Measurements from ENCODE around the gene TFF2.
A peak's percentile ranks its signal among the peaks of the same experiment; 100 is the strongest.

The TFF2 gene

DNA sequence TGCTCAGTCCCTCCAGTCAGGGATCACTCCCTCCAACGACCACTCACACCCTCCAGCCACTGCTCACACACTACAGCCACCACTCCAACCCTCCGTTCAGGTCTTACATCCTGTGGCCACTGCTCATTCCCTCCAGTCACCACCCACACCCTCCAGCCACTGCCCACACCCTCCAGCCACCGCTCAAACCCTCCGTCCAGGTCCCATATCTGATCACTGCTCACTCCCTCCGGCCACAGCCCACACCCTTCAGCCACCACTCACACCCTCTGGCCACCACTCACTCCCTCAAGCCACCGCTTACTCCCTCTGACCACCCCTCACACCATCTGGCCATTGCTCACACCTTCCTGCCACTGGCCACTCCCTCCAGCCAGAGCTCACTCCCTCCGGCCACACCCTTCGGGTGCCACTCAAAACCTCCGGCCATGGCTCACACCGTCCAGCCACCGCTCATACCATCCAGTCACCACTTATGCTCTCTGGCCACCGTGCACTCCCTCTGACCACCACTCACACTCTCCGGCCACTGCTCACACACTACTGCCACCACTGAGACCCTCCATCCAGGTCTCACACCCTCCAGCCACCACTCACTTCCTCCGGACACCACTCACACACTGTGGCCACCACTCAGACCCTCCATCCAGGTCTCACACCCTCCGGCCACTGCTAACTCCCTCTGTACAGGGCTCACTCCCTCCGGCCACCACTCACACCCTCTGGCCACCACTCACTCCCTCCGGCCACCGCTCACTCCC is 20.3 kb upstream of the TFF2 start:
- no peak for DNase-seq
- in situ Hi-C loops (cut with MboI; ENCODE audit: low pct_unique_long_range_greater_than_20kb, low sequenced_read_pairs): no loop called here

DNA sequence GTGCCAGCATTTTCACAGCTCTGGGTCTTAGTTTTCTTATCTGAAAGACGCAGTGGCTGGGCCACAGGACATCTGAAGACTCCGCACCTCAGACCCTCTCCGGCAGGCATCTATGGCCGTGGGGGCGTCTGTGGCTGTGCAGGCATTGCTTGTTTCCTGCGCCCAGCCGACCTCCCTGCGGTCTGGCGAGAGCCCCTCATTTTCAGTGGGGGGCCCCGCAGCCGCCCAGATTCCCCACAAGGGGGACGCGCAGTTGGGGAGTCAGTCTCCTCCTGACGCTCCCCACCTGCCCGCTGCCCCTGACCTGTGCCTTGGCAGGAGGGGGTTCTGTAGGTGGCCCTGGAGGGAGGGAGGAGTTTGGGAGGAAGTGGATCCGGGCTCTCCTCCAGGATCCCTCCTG is 19.0 kb upstream of the TFF2 start:
- in situ Hi-C loops (cut with MboI; ENCODE audit: low pct_unique_long_range_greater_than_20kb, low sequenced_read_pairs): no loop called here
- no peak for DNase-seq

DNA sequence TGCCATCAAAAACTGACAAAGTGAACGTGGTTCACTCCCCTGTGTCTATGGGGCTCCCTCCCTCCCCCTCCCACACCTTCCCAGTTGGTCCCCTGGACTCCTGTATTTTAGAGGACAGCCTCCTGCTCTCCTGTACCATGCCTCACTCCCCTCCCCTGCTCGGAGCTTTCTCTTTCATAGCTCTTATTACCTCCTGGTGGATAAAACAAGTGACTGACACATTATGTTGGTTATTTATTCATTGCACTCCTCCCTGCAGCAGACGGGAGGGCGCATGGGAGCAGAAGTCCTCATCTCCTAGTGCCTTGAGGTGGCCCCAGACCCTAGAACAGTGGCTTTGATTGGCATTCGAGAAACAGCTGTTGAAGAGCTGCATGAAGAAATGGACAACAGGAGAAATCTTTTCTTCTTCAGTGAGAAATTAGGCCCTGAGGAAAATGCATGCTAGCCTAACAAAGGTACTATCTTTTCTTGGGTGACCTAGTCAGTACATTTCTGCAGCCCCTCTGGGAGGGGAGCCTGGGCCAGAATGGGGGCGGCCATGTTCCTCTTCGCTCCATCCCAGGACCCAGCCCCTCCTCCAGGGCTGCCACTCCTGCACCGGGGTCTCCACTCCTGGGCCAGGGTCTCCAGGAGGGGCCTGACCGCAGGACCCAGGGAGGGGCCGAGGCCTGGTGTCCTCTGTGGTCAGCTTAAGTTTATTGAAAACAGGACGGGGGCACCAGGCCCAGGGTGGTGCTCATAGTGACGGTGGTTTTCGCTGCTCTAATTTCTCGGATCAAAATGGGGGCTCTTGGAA is 16.8 kb upstream of the TFF2 start:
- DNase-seq: no peak
- in situ Hi-C loops (cut with MboI; ENCODE audit: low pct_unique_long_range_greater_than_20kb, low sequenced_read_pairs): no loop called here

DNA sequence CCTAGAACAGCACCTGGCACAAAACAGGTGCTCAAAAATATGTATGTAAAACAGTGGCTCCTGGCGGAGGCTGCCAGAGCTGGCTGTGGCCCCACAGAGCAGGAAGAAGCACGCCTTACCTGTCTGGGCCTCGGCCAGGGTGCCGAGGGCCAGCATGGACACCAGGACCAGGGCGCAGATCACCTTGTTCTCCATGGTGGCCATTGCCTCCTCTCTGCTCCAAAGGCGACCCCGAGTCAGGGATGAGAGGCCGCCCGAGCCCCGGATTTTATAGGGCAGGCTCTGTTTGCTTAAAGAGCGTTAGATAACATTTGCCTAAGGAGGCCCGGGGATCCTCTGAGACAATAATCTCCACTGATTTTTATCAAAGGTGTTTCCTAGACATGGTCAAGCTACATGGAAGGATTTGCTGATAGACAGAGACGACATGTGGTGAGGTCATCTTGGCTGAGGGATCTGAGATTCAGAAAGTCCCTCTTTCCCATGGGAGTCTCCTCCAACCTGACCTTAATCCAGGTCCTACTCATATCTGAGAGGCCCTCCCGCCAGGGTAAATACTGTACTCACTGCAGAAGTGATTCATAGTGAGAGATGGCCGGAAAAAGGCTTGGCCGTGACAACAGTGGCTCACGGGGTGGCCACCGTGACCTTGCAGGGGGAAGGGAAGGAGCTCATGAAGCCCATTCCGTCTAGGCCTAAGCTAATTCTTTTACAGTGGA is 15.7 kb upstream of the TFF2 start, which contains the start of gene TFF1:
TSS of gene TFF1 (minus strand) at position 244 of the 719 bp plus-strand sequence. CDS start at position 204, 40 bp downstream.
- in situ Hi-C loops (cut with MboI; ENCODE audit: low pct_unique_long_range_greater_than_20kb, low sequenced_read_pairs): no loop called here
- DNase-seq: no peak

DNA sequence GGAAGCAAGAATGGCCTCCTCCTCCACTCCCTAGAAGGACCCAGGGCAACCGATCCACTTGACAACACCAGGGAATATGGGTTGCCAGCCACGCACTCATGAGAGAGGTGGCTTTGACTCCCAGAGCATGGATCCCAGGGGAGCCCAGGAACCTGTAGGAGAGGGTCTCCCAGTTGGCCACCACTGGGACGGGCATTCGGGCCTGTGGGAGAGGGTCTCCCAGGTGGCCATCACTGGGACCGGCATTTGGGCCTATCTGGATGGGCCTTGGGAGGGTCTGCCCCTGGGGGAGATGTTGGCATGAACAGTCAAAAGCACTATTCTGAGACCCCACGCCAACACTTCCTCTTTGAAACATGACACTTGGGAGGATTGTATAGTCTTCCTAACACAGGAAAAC is 15.0 kb upstream of the TFF2 start:
- in situ Hi-C loops (cut with MboI; ENCODE audit: low pct_unique_long_range_greater_than_20kb, low sequenced_read_pairs): no loop called here

DNA sequence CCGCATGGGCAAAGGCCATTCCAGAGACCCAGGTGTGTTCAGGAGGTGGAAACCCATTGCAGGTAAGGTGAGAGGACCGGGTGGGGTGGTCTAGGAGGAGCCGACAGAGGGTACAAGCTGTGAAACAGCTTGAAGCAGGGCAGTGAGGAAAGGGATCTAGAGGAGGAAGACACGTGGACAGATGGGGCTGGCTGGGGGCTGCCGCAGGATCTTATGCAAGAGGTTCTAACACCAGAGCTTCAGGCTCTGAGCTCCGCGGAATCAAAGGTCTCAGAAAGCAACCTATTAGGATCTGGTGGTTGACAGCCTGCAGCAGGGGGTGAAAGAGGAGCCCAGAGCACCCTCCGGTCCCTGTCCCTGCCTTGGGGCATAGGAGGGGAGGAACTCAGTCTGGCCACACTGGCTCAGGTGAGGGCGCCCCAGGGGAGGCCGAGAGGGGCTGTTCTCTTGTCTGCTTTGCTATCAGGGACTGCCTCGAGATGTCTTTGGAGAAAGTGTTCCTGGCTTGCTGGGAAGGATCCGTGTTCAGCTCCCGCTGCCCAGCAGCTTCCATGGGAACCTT is 13.6 kb upstream of the TFF2 start:
- in situ Hi-C loops (cut with MboI; ENCODE audit: low pct_unique_long_range_greater_than_20kb, low sequenced_read_pairs): no loop called here
- DNase-seq: no peak

More for the DNA sequence above, 15.0 kb upstream of the TFF2 start:
- no peak for DNase-seq

DNA sequence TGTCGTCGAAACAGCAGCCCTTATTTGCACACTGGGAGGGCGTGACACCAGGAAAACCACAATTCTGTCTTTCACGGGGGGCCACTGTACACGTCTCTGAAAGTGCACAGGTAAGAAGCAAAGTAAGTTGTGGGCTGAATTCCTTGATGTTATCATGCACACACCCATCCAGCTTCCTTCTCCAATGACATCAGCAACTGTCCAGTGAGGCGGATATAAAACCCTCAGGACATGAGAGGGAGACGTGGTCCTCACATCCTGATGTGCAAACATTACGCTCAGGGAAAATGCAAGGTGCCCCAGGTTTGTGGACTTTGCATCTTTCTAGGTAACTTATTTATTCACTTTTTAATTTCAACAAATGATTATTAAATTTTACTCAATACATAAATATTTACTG is 12.5 kb upstream of the TFF2 start:
- in situ Hi-C loops (cut with MboI; ENCODE audit: low pct_unique_long_range_greater_than_20kb, low sequenced_read_pairs): no loop called here
- no peak for DNase-seq

DNA sequence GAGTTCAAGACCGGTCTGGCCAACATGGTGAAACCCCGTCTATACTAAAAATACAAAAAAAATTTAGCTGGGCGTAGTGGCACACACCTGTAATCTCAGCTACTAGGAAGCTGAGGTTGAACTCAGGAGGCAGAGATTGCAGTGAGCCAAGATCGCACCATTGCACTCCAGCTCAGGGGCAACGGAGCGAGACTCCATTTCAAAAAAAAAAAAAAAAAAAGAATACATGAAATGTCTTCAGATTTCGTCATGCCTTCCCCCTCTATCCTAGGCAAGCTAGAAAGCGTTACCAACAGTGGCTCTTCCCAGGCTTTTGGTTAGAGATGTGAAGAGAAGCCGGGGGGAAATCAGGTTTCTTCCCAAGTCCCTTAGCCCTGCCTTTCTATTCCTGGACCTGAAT is 11.9 kb upstream of the TFF2 start:
- in situ Hi-C loops (cut with MboI; ENCODE audit: low pct_unique_long_range_greater_than_20kb, low sequenced_read_pairs): no loop called here
- no peak for DNase-seq

DNA sequence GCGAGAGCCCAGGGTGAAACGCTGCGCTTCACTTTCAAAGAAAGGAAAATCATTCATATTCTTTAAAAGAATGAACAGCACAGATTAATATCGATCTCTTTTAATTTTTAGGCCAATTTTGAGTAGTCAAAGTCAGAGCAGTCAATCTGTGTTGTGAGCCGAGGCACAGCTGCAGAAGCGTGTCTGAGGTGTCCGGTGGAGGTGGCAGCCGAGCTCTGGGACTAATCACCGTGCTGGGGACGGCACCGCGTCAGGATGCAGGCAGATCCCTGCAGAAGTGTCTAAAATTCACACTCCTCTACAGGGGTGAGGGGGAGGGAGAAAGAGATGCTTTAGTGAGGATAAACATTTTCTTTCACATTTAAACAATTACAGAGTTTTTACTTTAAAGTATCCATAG is 11.4 kb upstream of the TFF2 start:
- DNase-seq: no peak
- in situ Hi-C loops (cut with MboI; ENCODE audit: low pct_unique_long_range_greater_than_20kb, low sequenced_read_pairs): no loop called here

DNA sequence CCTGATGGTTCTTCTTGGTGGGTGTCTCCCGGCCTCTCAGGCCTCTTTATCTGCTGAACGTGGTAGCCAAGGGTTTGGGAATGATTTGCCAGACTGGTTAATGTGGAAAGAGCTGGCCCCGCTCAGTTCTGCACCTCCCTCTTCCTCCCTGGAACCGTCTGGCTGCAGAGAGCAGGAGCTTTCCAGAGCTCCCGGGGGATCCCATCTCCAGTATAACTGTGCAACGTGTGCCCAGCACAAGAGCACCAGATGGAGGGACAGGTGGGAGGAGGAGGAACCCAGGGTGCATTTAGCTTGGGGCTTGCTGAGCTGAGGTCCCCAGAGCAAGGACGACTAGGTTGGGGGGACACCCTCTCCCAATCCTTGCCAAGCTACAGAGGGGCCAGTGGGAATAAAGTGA is 10.5 kb upstream of the TFF2 start:
- no peak for DNase-seq

DNA sequence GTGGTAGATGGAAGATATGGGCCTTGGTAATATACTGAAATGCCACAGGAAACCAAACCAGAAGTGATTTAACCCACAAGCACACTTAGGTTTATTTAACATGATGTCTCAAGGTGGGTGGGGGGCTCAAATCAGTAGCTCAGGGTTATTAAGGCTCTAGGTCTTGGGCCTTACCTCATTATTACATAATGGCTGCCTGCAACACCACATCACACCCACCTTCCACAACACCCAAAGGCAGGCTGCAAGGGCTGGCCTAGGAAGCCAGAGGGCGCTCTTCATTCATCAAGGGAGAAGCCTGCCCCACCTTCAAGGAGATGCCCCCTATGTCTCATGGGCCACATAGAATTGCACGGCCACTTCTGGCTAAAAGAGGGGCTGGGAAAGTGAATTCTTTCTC is 9.5 kb upstream of the TFF2 start:
- in situ Hi-C loops (cut with MboI; ENCODE audit: low pct_unique_long_range_greater_than_20kb, low sequenced_read_pairs): no loop called here
- DNase-seq: peak; percentile 8

More for the DNA sequence above, 10.5 kb upstream of the TFF2 start:
- in situ Hi-C loops (cut with MboI; ENCODE audit: low pct_unique_long_range_greater_than_20kb, low sequenced_read_pairs): no loop called here

DNA sequence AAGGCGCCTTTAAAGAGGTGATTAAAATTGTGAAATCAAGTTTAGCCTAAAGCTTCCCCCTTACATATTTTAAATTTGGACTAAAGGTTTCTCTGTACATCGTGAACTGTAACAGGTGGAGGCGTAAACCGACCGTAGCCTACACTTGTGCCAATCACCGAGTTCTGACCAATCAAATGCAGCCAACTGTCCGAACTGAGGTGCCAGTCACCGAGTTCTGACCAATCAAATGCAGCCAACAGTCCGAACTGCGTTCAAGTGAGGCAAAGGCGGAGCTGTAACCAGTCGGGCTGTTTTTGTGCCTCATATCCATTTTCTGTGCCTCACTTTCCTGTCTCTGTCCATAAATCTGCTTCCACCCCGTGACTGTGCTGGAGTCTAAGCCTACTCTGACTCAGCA is 8.1 kb upstream of the TFF2 start:
- in situ Hi-C loops (cut with MboI; ENCODE audit: low pct_unique_long_range_greater_than_20kb, low sequenced_read_pairs): no loop called here
- no peak for DNase-seq

DNA sequence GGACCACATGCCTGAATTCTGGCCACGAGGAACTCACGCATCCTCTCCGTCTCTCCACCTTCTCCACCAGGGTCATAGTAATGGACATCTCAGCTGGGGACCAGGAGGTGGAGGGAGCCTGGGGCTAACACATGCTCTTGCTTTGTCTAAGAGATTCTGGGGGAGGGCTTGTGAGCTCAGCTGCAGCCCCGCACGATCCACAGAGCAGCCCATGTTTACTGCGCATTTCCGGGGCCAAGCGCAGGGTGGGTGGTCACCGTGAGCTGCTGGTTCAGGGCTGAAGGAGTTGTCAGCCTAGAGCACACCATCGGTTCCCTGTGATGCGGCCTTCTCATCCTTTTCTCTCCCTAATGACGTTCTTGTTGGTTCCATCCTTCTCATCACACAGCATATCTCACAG is 7.5 kb upstream of the TFF2 start:
- DNase-seq: no peak
- in situ Hi-C loops (cut with MboI; ENCODE audit: low pct_unique_long_range_greater_than_20kb, low sequenced_read_pairs): no loop called here

DNA sequence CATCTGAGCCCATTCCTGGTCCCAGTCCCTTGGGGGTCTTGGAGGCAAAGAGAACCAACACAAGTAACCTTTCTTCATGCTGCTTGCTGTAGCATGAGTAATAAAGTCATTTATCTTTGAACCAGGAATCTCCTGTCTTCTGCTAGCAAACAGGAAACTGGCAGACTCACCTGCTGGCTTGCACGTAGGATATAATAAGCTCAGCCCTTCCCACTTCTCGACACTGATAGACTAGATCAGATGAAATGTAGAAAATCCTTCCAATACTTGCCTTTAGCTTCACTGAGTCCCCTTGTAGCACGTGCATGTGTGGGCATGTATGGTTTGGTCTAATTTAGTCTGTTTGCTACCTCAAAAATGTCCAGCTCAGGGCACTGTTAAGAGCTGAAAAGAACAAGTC is 6.5 kb upstream of the TFF2 start:
- in situ Hi-C loops (cut with MboI; ENCODE audit: low pct_unique_long_range_greater_than_20kb, low sequenced_read_pairs): no loop called here
- no peak for DNase-seq

DNA sequence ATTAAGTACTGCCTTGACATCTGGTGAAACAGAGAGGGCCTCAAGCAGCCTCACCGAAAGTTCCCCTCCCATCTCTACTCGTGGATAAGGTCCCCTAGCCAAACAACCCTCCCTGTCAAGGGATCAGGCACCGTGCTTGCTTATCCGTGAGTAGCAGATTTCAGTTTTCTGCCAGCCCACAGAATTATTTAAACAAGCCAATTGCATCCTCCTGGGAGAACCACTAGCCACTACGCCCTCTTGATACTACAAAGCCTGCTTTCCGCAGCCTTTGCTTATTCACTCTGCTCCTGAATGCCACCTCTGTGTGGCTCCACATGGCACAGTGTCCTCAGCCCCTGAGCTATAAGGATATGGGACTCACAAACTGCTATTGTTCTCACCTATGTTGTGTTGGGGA is 5.9 kb upstream of the TFF2 start:
- no peak for DNase-seq
- in situ Hi-C loops (cut with MboI; ENCODE audit: low pct_unique_long_range_greater_than_20kb, low sequenced_read_pairs): no loop called here

DNA sequence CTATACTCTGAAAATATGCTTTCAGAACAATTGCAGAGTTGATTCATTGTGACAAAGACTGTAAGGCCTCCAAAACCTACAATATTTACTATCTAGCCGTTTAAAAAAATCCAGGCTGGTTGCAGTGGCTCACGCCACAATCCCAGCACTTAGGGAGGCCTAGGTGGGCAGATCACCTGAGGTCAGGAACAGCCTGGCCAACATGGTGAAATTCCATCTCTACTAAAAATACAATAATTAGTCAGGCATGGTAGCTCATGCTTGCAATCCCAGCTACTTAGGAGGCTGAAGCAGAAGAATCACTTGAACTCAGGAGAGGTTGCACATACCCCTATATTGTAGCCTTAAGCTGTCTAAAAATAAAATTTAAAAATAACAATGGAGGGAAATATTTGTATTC is 5.3 kb upstream of the TFF2 start:
- DNase-seq: no peak
- in situ Hi-C loops (cut with MboI; ENCODE audit: low pct_unique_long_range_greater_than_20kb, low sequenced_read_pairs): no loop called here

DNA sequence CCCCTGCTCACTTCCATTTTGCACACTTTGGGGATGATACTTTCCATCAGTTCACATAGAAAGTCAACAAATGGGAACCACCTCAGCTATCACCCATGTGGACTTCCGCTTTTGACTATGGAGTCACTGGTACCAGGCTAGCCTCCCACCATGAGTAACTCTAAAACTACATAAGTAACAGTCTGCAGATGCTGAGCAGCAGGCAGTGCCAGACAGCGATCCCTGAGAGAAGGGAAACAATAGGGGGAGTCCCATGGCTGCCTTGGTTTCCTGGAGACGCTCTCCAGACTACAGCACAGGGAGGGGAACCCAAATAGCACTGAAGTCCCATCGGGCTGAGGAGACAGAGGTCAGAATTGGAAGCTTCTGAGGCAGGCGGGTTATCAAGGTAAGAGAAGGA is 2.8 kb upstream of the TFF2 start:
- in situ Hi-C loops (cut with MboI; ENCODE audit: low pct_unique_long_range_greater_than_20kb, low sequenced_read_pairs): no loop called here

DNA sequence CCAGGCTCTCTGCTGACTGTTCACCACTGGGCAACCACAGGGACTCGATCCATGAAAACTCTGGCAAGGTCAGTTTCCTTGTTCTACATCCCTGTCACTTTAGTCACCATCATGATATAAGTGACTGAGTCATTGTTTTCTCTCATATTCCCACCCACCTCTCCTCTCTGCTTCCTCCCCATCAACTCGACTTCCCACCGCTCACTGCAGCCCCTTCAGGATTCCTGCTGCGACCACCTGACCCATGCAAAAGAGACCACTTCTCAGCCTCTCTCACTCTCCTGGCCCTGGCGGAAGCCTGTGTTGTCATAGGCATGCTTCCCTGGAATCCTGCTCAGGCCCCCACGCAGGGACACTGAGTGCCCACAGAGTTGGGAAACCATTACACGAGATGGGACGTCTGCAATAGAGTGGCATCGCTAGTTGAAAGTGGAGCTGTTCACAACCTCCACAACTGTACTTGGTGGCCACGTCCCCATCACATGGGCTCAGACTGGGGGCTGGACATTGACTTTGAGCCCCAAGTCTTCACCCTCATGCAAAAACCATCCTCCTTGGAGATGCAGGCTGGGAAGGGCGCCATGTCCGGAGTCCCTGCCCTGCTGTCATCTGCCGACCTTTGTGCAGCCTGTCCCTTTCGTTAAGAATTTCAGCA is 1.8 kb upstream of the TFF2 start:
- in situ Hi-C loops (cut with MboI; ENCODE audit: low pct_unique_long_range_greater_than_20kb, low sequenced_read_pairs): no loop called here
- no peak for DNase-seq

More for the DNA sequence above, 2.8 kb upstream of the TFF2 start:
- no peak for DNase-seq

Measured in KBM-7 (cell line).